GM12878 (cell line): ENCODE data around the gene TNNC2. TPM values are rescaled to one million over a fixed set of nuclear protein-coding genes. Genes with fewer than 3 reads are reported as not detected.

Experiments
- ATAC-seq: fragments of 200-7000 bp; cut with Tn5 transposase; 3 replicates; pipeline ENCODE4 v1.9.1; 2020; ENCODE audit warnings: mild to moderate bottlenecking, moderate library complexity
- BruUV-seq: library from RNA; stranded (reverse); fragments of 400-500 nt; replicated peaks from 2 replicates; lab custom pipeline; 2021; lab: Mats Ljungman, UMichigan
- CTCF ChIA-PET: fragments of 300-600 bp; sonication (Branson Sonifier 250); formaldehyde crosslinking; extraction: SDS; loops from one replicate; lab custom pipeline; 2021; ENCODE audit warnings: inconsistent platforms; lab: Yijun Ruan, JAX
- POLR2A ChIA-PET: fragments of 350-600 bp; formaldehyde crosslinking; extraction: SDS; loops from one replicate; lab custom pipeline; 2021; ENCODE audit warnings: inconsistent platforms; lab: Charles Lee
- RAD21 ChIA-PET: fragments of 300-600 bp; sonication (Branson Sonifier 250); formaldehyde crosslinking; loops from one replicate; lab custom pipeline; 2023; ENCODE audit warnings: antibody characterized with exemption; ENCODE audit not compliant: unreplicated experiment; lab: Charles Lee
- SMC1A ChIA-PET: fragments of 300-600 bp; sonication (Branson Sonifier 250); formaldehyde crosslinking; loops from one replicate; lab custom pipeline; 2023; ENCODE audit not compliant: unreplicated experiment, uncharacterized antibody; lab: Charles Lee
- DNase-seq: peaks from one replicate; pipeline ENCODE4 v3.0.0-alpha.2; 2011; ENCODE audit warnings: low read depth, low spot score
- FAIRE-seq: peaks from 3 replicates; lab custom pipeline; 2011; peaks lifted over from hg19 to GRCh38; lab: Jason Lieb, UNC
- H2AFZ ChIP-seq: 2 replicates; pipeline ENCODE4 v1.6.0; 2011; ENCODE audit warnings: low read depth, low read length, control low read depth; ENCODE audit not compliant: control insufficient read depth
- H3K27ac ChIP-seq: 2 replicates; pipeline ENCODE4 v1.5.1; 2011; ENCODE audit warnings: control low read depth; ENCODE audit not compliant: control insufficient read depth, insufficient read depth
- H3K27me3 ChIP-seq, 2 experiments: replicated peaks in 1 of 2; 2 replicates each; pipeline versions ENCODE4 v1.6.0 to v1.6.1; 2011; ENCODE audit warnings: low read length in 1 of 2; ENCODE audit not compliant: control insufficient read depth in 2 of 2, insufficient read depth in 2 of 2
- H3K36me3 ChIP-seq, 2 experiments: 2 replicates each; pipeline ENCODE4 v1.5.1; 2011; ENCODE audit warnings: low read length in 1 of 2; ENCODE audit not compliant: control insufficient read depth in 2 of 2, insufficient read depth in 2 of 2
- H3K4me1 ChIP-seq: 2 replicates; pipeline ENCODE4 v1.6.1; 2011; ENCODE audit warnings: mild to moderate bottlenecking, low read length, moderate library complexity, mixed read lengths; ENCODE audit not compliant: control insufficient read depth, insufficient read depth
- H3K4me2 ChIP-seq: 2 replicates; pipeline ENCODE4 v1.6.0; 2011; ENCODE audit warnings: control low read depth; ENCODE audit not compliant: control insufficient read depth, insufficient read depth
- H3K4me3 ChIP-seq: fragments of 200-600 bp; sonication (generic); 2 replicates; pipeline ENCODE4 v1.5.1; 2016
- H3K79me2 ChIP-seq: 2 replicates; pipeline ENCODE4 v1.6.0; 2011; ENCODE audit warnings: low read length; ENCODE audit not compliant: control insufficient read depth, insufficient read depth
- H3K9ac ChIP-seq: 2 replicates; pipeline ENCODE4 v1.8.0; 2011; ENCODE audit warnings: low read length, control low read depth, mixed read lengths; ENCODE audit not compliant: control insufficient read depth, insufficient read depth
- H3K9me3 ChIP-seq: replicated peaks from 3 replicates; pipeline ENCODE4 v1.5.1; 2011; ENCODE audit warnings: mild to moderate bottlenecking, low read length; ENCODE audit not compliant: control insufficient read depth, insufficient read depth
- H4K20me1 ChIP-seq: 2 replicates; pipeline ENCODE4 v1.6.0; 2011; ENCODE audit not compliant: control insufficient read depth, insufficient read depth
- MYB ChIP-seq: fragments of 150-350 bp; IDR thresholded peaks from 2 replicates; pipeline ENCODE4 v1.6.1; 2014; ENCODE audit warnings: mild to moderate bottlenecking, low read depth, low read length, borderline replicate concordance
- RAD21 ChIP-seq: IDR thresholded peaks from 2 replicates; pipeline ENCODE4 v1.6.1; 2011; ENCODE audit warnings: mild to moderate bottlenecking, low read depth, low read length, moderate library complexity; ENCODE audit not compliant: insufficient read depth
- SREBF2 ChIP-seq: IDR thresholded peaks from 2 replicates; pipeline ENCODE4 v1.6.1; 2012; ENCODE audit warnings: mild to moderate bottlenecking, low read length
- WGBS: methylation state at CpG from one replicate; pipeline ENCODE4 v1.1.6; 2016; ENCODE audit warnings: low lambda C conversion rate; ENCODE audit not compliant: insufficient replicate concordance, insufficient coverage; ENCODE audit errors: missing lambda C conversion rate; 5-methylcytosine and 5-hydroxymethylcytosine counted together
- in situ Hi-C: fragments of 300-500 bp; cut with MboI; formaldehyde crosslinking; loops from 9 replicates; pipeline ENCODE4 v1.14.3; 2018; ENCODE audit warnings: mixed read lengths
- intact Hi-C: fragments of 100-400 bp; cut with micrococcal nuclease; formaldehyde crosslinking; loops from one replicate; pipeline ENCODE4 v1.14.2; 2022; ENCODE audit not compliant: unreplicated experiment
- polyA plus RNA-seq, 11 experiments: library from polyadenylated mRNA; depleted of rRNA in 4 of 11; unstranded in 6 of 11; stranded (reverse) in 5 of 11; fragments of >200 nt; fragmentation: Nextera tagmentation in 4 of 11; fragmentation: Illumina TruSeq in 1 of 11; extraction: Ambion mirVana in 4 of 11; extraction: Trizol in 1 of 11; gene quantifications; 1 replicate in 1 of 11; 2 replicates in 10 of 11; pipeline versions ENCODE4 v1.2.1 to v1.2.3, GENCODE V29; 2011 to 2016; ENCODE audit warnings: inconsistent platforms in 2 of 11, missing spikeins in 2 of 11, low read depth in 1 of 11
- total RNA-seq, 4 experiments: library from RNA; depleted of rRNA in 3 of 4; stranded (reverse); fragments of >200 nt in 3 of 4; fragmentation: Illumina TruSeq in 1 of 4; extraction: Trizol in 1 of 4; gene quantifications; 2 replicates each; pipeline versions ENCODE4 v1.2.1 to v1.2.3, GENCODE V29; 2013 to 2021
- TF ChIP-seq, protein P1 (sequence below): fragments of 450-650 bp; IDR thresholded peaks from 2 replicates; pipeline ENCODE4 v1.6.1; 2016; ENCODE audit warnings: mild to moderate bottlenecking, moderate library complexity, borderline replicate concordance
- TF ChIP-seq, protein P2 (sequence below): fragments of 450-650 bp; IDR thresholded peaks from 2 replicates; pipeline ENCODE4 v1.6.1; 2016; ENCODE audit warnings: mild to moderate bottlenecking
- TF ChIP-seq, protein P3 (sequence below): fragments of 450-650 bp; IDR thresholded peaks from 2 replicates; pipeline ENCODE4 v1.6.1; 2017; ENCODE audit warnings: low read depth, mild to moderate bottlenecking, moderate library complexity

Gene TNNC2
- total and polyA plus RNA-seq, 10 of the 15 experiments (the other 5 are each of a cell fraction or from before 2014, with no cell fraction given) = 0.37 TPM; not detected in 9

DNA sequence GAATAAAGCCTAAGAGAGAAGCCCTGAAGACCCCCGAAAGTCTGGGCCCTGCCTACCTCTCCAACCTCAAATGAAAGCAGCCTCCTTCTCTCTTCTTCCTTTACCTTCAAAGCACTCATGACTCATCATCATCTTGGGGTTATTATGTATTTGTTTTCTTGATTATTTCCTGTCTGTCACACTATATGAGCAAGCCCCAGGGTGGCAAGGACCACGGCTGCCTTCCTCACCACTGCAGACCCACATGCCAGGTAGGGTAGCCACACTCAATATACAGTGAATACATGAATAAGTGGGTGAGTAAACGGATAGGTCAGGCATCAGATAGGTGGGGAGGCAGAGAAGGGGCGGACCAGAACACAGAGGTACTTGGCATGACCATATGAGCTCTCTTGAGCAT is 44.2 kb downstream of the TNNC2 start:
- Histone ChIP-seq H3K79me2 (no peaks in the 10 kb centered on the region), H3K9me3 (no peaks in the 10 kb centered on the region), H3K4me2 (no peak overlapping the region), H3K4me1 (no peaks in the 10 kb centered on the region), H3K27me3 (no peaks in the 10 kb centered on the region), H3K27ac (no peak overlapping the region), H2AFZ (no peak overlapping the region), H4K20me1 (no peaks in the 10 kb centered on the region), H3K36me3 (no peaks in the 10 kb centered on the region), H3K4me3 (no peak overlapping the region), H3K9ac (no peak overlapping the region)
- FAIRE-seq = no peak
- in situ Hi-C loops (no loop called here), intact Hi-C loops (no loop called here)
- TF ChIP-seq RAD21 = no peak
- TF ChIP-seq MYB = no peak
- TF ChIP-seq, protein P1, sequence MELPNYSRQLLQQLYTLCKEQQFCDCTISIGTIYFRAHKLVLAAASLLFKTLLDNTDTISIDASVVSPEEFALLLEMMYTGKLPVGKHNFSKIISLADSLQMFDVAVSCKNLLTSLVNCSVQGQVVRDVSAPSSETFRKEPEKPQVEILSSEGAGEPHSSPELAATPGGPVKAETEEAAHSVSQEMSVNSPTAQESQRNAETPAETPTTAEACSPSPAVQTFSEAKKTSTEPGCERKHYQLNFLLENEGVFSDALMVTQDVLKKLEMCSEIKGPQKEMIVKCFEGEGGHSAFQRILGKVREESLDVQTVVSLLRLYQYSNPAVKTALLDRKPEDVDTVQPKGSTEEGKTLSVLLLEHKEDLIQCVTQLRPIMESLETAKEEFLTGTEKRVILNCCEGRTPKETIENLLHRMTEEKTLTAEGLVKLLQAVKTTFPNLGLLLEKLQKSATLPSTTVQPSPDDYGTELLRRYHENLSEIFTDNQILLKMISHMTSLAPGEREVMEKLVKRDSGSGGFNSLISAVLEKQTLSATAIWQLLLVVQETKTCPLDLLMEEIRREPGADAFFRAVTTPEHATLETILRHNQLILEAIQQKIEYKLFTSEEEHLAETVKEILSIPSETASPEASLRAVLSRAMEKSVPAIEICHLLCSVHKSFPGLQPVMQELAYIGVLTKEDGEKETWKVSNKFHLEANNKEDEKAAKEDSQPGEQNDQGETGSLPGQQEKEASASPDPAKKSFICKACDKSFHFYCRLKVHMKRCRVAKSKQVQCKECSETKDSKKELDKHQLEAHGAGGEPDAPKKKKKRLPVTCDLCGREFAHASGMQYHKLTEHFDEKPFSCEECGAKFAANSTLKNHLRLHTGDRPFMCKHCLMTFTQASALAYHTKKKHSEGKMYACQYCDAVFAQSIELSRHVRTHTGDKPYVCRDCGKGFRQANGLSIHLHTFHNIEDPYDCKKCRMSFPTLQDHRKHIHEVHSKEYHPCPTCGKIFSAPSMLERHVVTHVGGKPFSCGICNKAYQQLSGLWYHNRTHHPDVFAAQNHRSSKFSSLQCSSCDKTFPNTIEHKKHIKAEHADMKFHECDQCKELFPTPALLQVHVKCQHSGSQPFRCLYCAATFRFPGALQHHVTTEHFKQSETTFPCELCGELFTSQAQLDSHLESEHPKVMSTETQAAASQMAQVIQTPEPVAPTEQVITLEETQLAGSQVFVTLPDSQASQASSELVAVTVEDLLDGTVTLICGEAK = no peak
- TF ChIP-seq, protein P2, sequence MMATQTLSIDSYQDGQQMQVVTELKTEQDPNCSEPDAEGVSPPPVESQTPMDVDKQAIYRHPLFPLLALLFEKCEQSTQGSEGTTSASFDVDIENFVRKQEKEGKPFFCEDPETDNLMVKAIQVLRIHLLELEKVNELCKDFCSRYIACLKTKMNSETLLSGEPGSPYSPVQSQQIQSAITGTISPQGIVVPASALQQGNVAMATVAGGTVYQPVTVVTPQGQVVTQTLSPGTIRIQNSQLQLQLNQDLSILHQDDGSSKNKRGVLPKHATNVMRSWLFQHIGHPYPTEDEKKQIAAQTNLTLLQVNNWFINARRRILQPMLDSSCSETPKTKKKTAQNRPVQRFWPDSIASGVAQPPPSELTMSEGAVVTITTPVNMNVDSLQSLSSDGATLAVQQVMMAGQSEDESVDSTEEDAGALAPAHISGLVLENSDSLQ = no peak
- TF ChIP-seq, protein P3, sequence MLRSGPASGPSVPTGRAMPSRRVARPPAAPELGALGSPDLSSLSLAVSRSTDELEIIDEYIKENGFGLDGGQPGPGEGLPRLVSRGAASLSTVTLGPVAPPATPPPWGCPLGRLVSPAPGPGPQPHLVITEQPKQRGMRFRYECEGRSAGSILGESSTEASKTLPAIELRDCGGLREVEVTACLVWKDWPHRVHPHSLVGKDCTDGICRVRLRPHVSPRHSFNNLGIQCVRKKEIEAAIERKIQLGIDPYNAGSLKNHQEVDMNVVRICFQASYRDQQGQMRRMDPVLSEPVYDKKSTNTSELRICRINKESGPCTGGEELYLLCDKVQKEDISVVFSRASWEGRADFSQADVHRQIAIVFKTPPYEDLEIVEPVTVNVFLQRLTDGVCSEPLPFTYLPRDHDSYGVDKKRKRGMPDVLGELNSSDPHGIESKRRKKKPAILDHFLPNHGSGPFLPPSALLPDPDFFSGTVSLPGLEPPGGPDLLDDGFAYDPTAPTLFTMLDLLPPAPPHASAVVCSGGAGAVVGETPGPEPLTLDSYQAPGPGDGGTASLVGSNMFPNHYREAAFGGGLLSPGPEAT = no peak
- TF ChIP-seq SREBF2 = no peak
- WGBS = 23% methylated on average over 4 of the region's 4 CpGs
- no peak for ATAC-seq
- SMC1A ChIA-PET = no interaction called here
- DNase-seq = no peak
- CTCF ChIA-PET = interaction anchor here (0.7 to 1.9 kb wide), 2 partner anchors 12 to 16 kb away, joined by 3 to 5 read pairs; no protein-coding TSS in a partner anchor
- BruUV-seq = no TSS peak
- RAD21 ChIA-PET = no interaction called here
- POLR2A ChIA-PET = no interaction called here
